Mucosa of stomach (tissue), 1 donor: Measurements from ENCODE around the gene AUTS2.

Experiments
- H3K27me3 ChIP-seq: one replicate; pipeline ENCODE4 v1.7.0; 2013; ENCODE audit warnings: mild to moderate bottlenecking, low read length; ENCODE audit not compliant: control insufficient read depth, insufficient read depth
- H3K36me3 ChIP-seq: one replicate; pipeline ENCODE4 v1.7.0; 2013; ENCODE audit warnings: low read length; ENCODE audit not compliant: control insufficient read depth, insufficient read depth
- H3K4me1 ChIP-seq: one replicate; pipeline ENCODE4 v1.7.0; 2013; ENCODE audit warnings: mild to moderate bottlenecking, low read length; ENCODE audit not compliant: control insufficient read depth, insufficient read depth
- H3K4me3 ChIP-seq: one replicate; pipeline ENCODE4 v1.7.0; 2013; ENCODE audit warnings: low read length
- H3K9ac ChIP-seq: one replicate; pipeline ENCODE4 v1.7.0; 2013; ENCODE audit warnings: mild to moderate bottlenecking, low read length, moderate library complexity
- H3K9me3 ChIP-seq: one replicate; pipeline ENCODE4 v1.7.0; 2013; ENCODE audit warnings: mild to moderate bottlenecking, low read length, moderate library complexity; ENCODE audit not compliant: control insufficient read depth
- donor health status: Pancreatic carcinoma.

AUTS2 gene

GRCh38 chr7:69763513-69763912 lies 165.2 kb downstream of the AUTS2 start:
- no peak overlapping the region for H3K9ac ChIP-seq
- H3K36me3 ChIP-seq, result no peaks in the 10 kb centered on the region
- H3K9me3 ChIP-seq, result no peaks in the 10 kb centered on the region
- no peak overlapping the region for H3K4me3 ChIP-seq
- H3K27me3 ChIP-seq, result no peaks in the 10 kb centered on the region
- H3K4me1 ChIP-seq, result no peaks in the 10 kb centered on the region

GRCh38 chr7:69764147-69764546 lies 165.9 kb downstream of the AUTS2 start:
- Histone ChIP-seq H3K36me3 (no peaks in the 10 kb centered on the region), H3K4me3 (no peak overlapping the region), H3K27me3 (no peaks in the 10 kb centered on the region), H3K4me1 (no peaks in the 10 kb centered on the region), H3K9ac (no peak overlapping the region), H3K9me3 (no peaks in the 10 kb centered on the region)

- Histone ChIP-seq H3K4me3 (no peak overlapping the region), H3K27me3 (no peaks in the 10 kb centered on the region), H3K4me1 (no peaks in the 10 kb centered on the region), H3K36me3 (no peaks in the 10 kb centered on the region), H3K9ac (no peak overlapping the region), H3K9me3 (no peaks in the 10 kb centered on the region)
Observed at GRCh38 chr7:69764681-69765080, 166.4 kb downstream of the AUTS2 start.

GRCh38 chr7:69765879-69766278 lies 167.6 kb downstream of the AUTS2 start:
- Histone ChIP-seq H3K9me3 (no peaks in the 10 kb centered on the region), H3K9ac (no peak overlapping the region), H3K27me3 (no peaks in the 10 kb centered on the region), H3K4me1 (no peaks in the 10 kb centered on the region), H3K4me3 (no peak overlapping the region), H3K36me3 (no peaks in the 10 kb centered on the region)

GRCh38 chr7:69768986-69769595 lies 170.8 kb downstream of the AUTS2 start:
- Histone ChIP-seq H3K36me3 (no peaks in the 10 kb centered on the region), H3K4me1 (no peaks in the 10 kb centered on the region), H3K9me3 (no peaks in the 10 kb centered on the region), H3K9ac (no peak overlapping the region), H3K27me3 (no peaks in the 10 kb centered on the region), H3K4me3 (no peak overlapping the region)

GRCh38 chr7:69769826-69770225 lies 171.6 kb downstream of the AUTS2 start:
- Histone ChIP-seq H3K36me3 (no peaks in the 10 kb centered on the region), H3K9ac (no peak overlapping the region), H3K4me3 (no peak overlapping the region), H3K27me3 (no peaks in the 10 kb centered on the region), H3K4me1 (no peaks in the 10 kb centered on the region), H3K9me3 (no peaks in the 10 kb centered on the region)

GRCh38 chr7:69770613-69771012 lies 172.3 kb downstream of the AUTS2 start:
- H3K36me3 ChIP-seq, result no peaks in the 10 kb centered on the region
- H3K9me3 ChIP-seq, result no peaks in the 10 kb centered on the region
- no peaks in the 10 kb centered on the region for H3K27me3 ChIP-seq
- no peak overlapping the region for H3K4me3 ChIP-seq
- no peaks in the 10 kb centered on the region for H3K4me1 ChIP-seq
- H3K9ac ChIP-seq, result no peak overlapping the region

GRCh38 chr7:69772718-69773436 lies 174.6 kb downstream of the AUTS2 start:
- H3K4me1 ChIP-seq, result no peaks in the 10 kb centered on the region

GRCh38 chr7:69773535-69774225 lies 175.4 kb downstream of the AUTS2 start:
- no peak overlapping the region for H3K4me3 ChIP-seq
- H3K36me3 ChIP-seq, result no peaks in the 10 kb centered on the region
- no peak overlapping the region for H3K9ac ChIP-seq
- H3K27me3 ChIP-seq, result no peaks in the 10 kb centered on the region
- H3K9me3 ChIP-seq, result no peaks in the 10 kb centered on the region
- no peaks in the 10 kb centered on the region for H3K4me1 ChIP-seq

More at GRCh38 chr7:69772718-69773436, 174.6 kb downstream of the AUTS2 start:
- H3K27me3 ChIP-seq, result no peaks in the 10 kb centered on the region
- no peaks in the 10 kb centered on the region for H3K36me3 ChIP-seq
- no peak overlapping the region for H3K9ac ChIP-seq
- H3K4me3 ChIP-seq, result no peak overlapping the region
- no peaks in the 10 kb centered on the region for H3K9me3 ChIP-seq

GRCh38 chr7:69775231-69775771 lies 177.0 kb downstream of the AUTS2 start:
- no peaks in the 10 kb centered on the region for H3K36me3 ChIP-seq
- no peaks in the 10 kb centered on the region for H3K9me3 ChIP-seq
- no peak overlapping the region for H3K9ac ChIP-seq
- no peak overlapping the region for H3K4me3 ChIP-seq
- H3K27me3 ChIP-seq, result no peaks in the 10 kb centered on the region
- no peaks in the 10 kb centered on the region for H3K4me1 ChIP-seq

GRCh38 chr7:69776611-69777010 lies 178.3 kb downstream of the AUTS2 start:
- no peak overlapping the region for H3K4me3 ChIP-seq
- no peaks in the 10 kb centered on the region for H3K27me3 ChIP-seq
- no peak overlapping the region for H3K9ac ChIP-seq
- H3K36me3 ChIP-seq, result no peaks in the 10 kb centered on the region
- H3K4me1 ChIP-seq, result no peaks in the 10 kb centered on the region
- H3K9me3 ChIP-seq, result no peaks in the 10 kb centered on the region

GRCh38 chr7:69778138-69778537 lies 179.9 kb downstream of the AUTS2 start:
- Histone ChIP-seq H3K27me3 (no peaks in the 10 kb centered on the region), H3K9ac (no peak overlapping the region), H3K4me1 (no peaks in the 10 kb centered on the region), H3K9me3 (no peaks in the 10 kb centered on the region), H3K36me3 (no peaks in the 10 kb centered on the region), H3K4me3 (no peak overlapping the region)
